ENCODE results near the gene PTTG1IP2.
A peak's percentile ranks its signal among the peaks of the same experiment; 100 is the strongest.

PTTG1IP2 gene

GRCh38 chr7:90433221-90433620, 36.2 kb upstream of the PTTG1IP2 start:
- ChIA-PET POLR2A (no interaction called here), CTCF (interaction anchor here (0.7 to 3.2 kb wide), 4 partner anchors 12 to 125 kb away, joined by 3 to 13 read pairs (median 5); no protein-coding TSS in a partner anchor)
- DNase-seq (ENCODE audit: extremely low spot score) = no peak
- no peak for TF ChIP-seq CTCF (IDR thresholded peaks at IDR 0.05; ENCODE audit: control extremely low read depth, extremely low read depth, low read depth, missing control alignments)

- ChIA-PET CTCF (interaction anchor here (1.4 to 2.1 kb wide), 4 partner anchors 10 to 21 kb away, joined by 3 to 13 read pairs (median 6); no protein-coding TSS in a partner anchor), POLR2A (no interaction called here)
- DNase-seq (ENCODE audit: extremely low spot score) = no peak
- TF ChIP-seq CTCF (IDR thresholded peaks at IDR 0.05; ENCODE audit: control extremely low read depth, extremely low read depth, low read depth, missing control alignments) = no peak
These were observed 23.8 kb upstream of the PTTG1IP2 start for GRCh38 chr7:90445633-90446032.

GRCh38 chr7:90446137-90446899, 23.1 kb upstream of the PTTG1IP2 start:
- TF ChIP-seq CTCF (IDR thresholded peaks at IDR 0.05; ENCODE audit: control extremely low read depth, extremely low read depth, low read depth, missing control alignments) = no peak
- POLR2A ChIA-PET = no interaction called here
- CTCF ChIA-PET = interaction anchor here (1.0 to 2.1 kb wide), 4 partner anchors 9 to 588 kb away, joined by 3 to 17 read pairs (median 6); no protein-coding TSS in a partner anchor
- no peak for DNase-seq (ENCODE audit: extremely low spot score)

- ChIA-PET CTCF (interaction anchor here (1.0 to 1.9 kb wide), 5 partner anchors 11 to 581 kb away, joined by 3 to 11 read pairs (median 4); no protein-coding TSS in a partner anchor), POLR2A (no interaction called here)
- no peak for DNase-seq (ENCODE audit: extremely low spot score)
- TF ChIP-seq CTCF (IDR thresholded peaks at IDR 0.05; ENCODE audit: control extremely low read depth, extremely low read depth, low read depth, missing control alignments) = no peak
These were observed 16.1 kb upstream of the PTTG1IP2 start for GRCh38 chr7:90453259-90453891.

GRCh38 chr7:90453931-90454330, 15.5 kb upstream of the PTTG1IP2 start:
- ChIA-PET POLR2A (no interaction called here), CTCF (interaction anchor here (1.0 to 2.2 kb wide), 3 partner anchors 17 to 175 kb away, joined by 3 to 27 read pairs (median 17); partner anchors contain the start of gene PTTG1IP2)
- DNase-seq (ENCODE audit: extremely low spot score) = no peak
- TF ChIP-seq CTCF (IDR thresholded peaks at IDR 0.05; ENCODE audit: control extremely low read depth, extremely low read depth, low read depth, missing control alignments) = no peak

GRCh38 chr7:90455163-90456030, 14.0 kb upstream of the PTTG1IP2 start:
- TF ChIP-seq CTCF (IDR thresholded peaks at IDR 0.05; ENCODE audit: control extremely low read depth, extremely low read depth, low read depth, missing control alignments) = peak; percentile 65
- DNase-seq (ENCODE audit: extremely low spot score) = peak; percentile 48
- CTCF ChIA-PET = interaction anchor here (0.7 to 2.2 kb wide), 37 partner anchors 9 to 1992 kb away, joined by 3 to 30 read pairs (median 4); partner anchors contain the start of genes GATAD1 and PTTG1IP2
- POLR2A ChIA-PET = no interaction called here

Measured in GM10248 (cell line).